HepG2 (cell line): ENCODE data around the gene HSPB7. TPM values are rescaled to one million over a fixed set of nuclear protein-coding genes. Genes with fewer than 3 reads are reported as not detected.
A peak's percentile ranks its signal among the peaks of the same experiment; 100 is the strongest.

Source experiments
- BORCS8-MEF2B ChIP-seq: sonication (generic); formaldehyde crosslinking; IDR thresholded peaks from 2 replicates; pipeline ENCODE4 v1.8.0; 2022; ENCODE audit warnings: mild to moderate bottlenecking, missing genetic modification reagents
- CBX5 ChIP-seq: sonication (generic); formaldehyde crosslinking; IDR thresholded peaks from 2 replicates; pipeline ENCODE4 v1.4.0; 2020; ENCODE audit warnings: missing genetic modification reagents, borderline replicate concordance
- HDAC1 ChIP-seq: sonication (generic); formaldehyde crosslinking; IDR thresholded peaks from 2 replicates; pipeline ENCODE4 v1.5.1; 2020; ENCODE audit warnings: mild to moderate bottlenecking, missing genetic modification reagents
- MAZ ChIP-seq, 2 experiments: sonication (generic) in 1 of 2; formaldehyde crosslinking in 1 of 2; IDR thresholded peaks; 2 replicates each; pipeline versions ENCODE4 v1.5.0 to v1.6.1; 2012 to 2020; ENCODE audit warnings: low read depth in 2 of 2, mild to moderate bottlenecking in 2 of 2, borderline replicate concordance in 1 of 2, improper control_type of control experiment in 1 of 2, low read length in 1 of 2, missing genetic modification reagents in 1 of 2, moderate library complexity in 1 of 2
- PHF20 ChIP-seq: sonication (generic); formaldehyde crosslinking; IDR thresholded peaks from 2 replicates; pipeline ENCODE4 v1.5.0; 2020; ENCODE audit warnings: mild to moderate bottlenecking, missing genetic modification reagents
- RNF2 ChIP-seq: fragments of 450-650 bp; conservative IDR thresholded peaks from 2 replicates; pipeline ENCODE4 v1.6.1; 2016; ENCODE audit warnings: low read depth
- SAP130 ChIP-seq: IDR thresholded peaks from 2 replicates; pipeline ENCODE4 v1.6.1; 2016; ENCODE audit warnings: low read depth
- SIX1 ChIP-seq: sonication (generic); formaldehyde crosslinking; IDR thresholded peaks from 2 replicates; pipeline ENCODE4 v1.4.0; 2020; ENCODE audit warnings: missing genetic modification reagents, borderline replicate concordance
- SNRNP70 ChIP-seq: fragments of 200-400 bp; formaldehyde crosslinking; IDR thresholded peaks from 2 replicates; pipeline ENCODE4 v1.6.1; 2017; ENCODE audit warnings: mild to moderate bottlenecking, low read depth, low read length, moderate library complexity
- SRSF1 ChIP-seq: fragments of 200-400 bp; formaldehyde crosslinking; optimal IDR thresholded peaks from 2 replicates; pipeline ENCODE3; 2017; ENCODE audit warnings: mild to moderate bottlenecking, low read depth, low read length, moderate library complexity
- TAF15 ChIP-seq: fragments of 200-400 bp; formaldehyde crosslinking; IDR thresholded peaks from one replicate; pipeline ENCODE4 v1.6.1; 2018; ENCODE audit warnings: mild to moderate bottlenecking, low read depth, low read length; ENCODE audit not compliant: poor library complexity, severe bottlenecking
- TOE1 ChIP-seq: sonication (generic); formaldehyde crosslinking; IDR thresholded peaks from 2 replicates; pipeline ENCODE4 v1.4.0; 2020; ENCODE audit warnings: mild to moderate bottlenecking, missing genetic modification reagents
- YY1 ChIP-seq: IDR thresholded peaks from 2 replicates; pipeline ENCODE4 v1.6.1; 2011; ENCODE audit warnings: low read length, low read depth, moderate library complexity, mild to moderate bottlenecking; ENCODE audit not compliant: insufficient read depth, insufficient replicate concordance
- ZNF138 ChIP-seq: sonication (generic); formaldehyde crosslinking; IDR thresholded peaks from 2 replicates; pipeline ENCODE4 v1.5.0; 2020; ENCODE audit warnings: mild to moderate bottlenecking, low read depth, missing genetic modification reagents
- ZNF431 ChIP-seq: sonication (generic); formaldehyde crosslinking; IDR thresholded peaks from 2 replicates; pipeline ENCODE4 v1.9.0; 2022; ENCODE audit warnings: missing genetic modification reagents, low read depth, mild to moderate bottlenecking, borderline replicate concordance
- ZNF484 ChIP-seq: sonication (generic); formaldehyde crosslinking; IDR thresholded peaks from 2 replicates; pipeline ENCODE4 v1.5.1; 2020; ENCODE audit warnings: mild to moderate bottlenecking, low read depth, missing genetic modification reagents, borderline replicate concordance
- ZNF512 ChIP-seq: sonication (generic); formaldehyde crosslinking; IDR thresholded peaks from 2 replicates; pipeline ENCODE4 v1.4.0; 2020; ENCODE audit warnings: mild to moderate bottlenecking, missing genetic modification reagents
- ZNF552 ChIP-seq: sonication (generic); formaldehyde crosslinking; IDR thresholded peaks from 2 replicates; pipeline ENCODE4 v1.9.0; 2022; ENCODE audit warnings: missing genetic modification reagents, mild to moderate bottlenecking, borderline replicate concordance
- ZNF75D ChIP-seq: sonication (generic); formaldehyde crosslinking; IDR thresholded peaks from 2 replicates; pipeline ENCODE4 v1.8.1; 2023; ENCODE audit warnings: missing genetic modification reagents, mild to moderate bottlenecking, borderline replicate concordance
- ZNF768 ChIP-seq: sonication (generic); formaldehyde crosslinking; IDR thresholded peaks from 2 replicates; pipeline ENCODE4 v1.4.0; 2020; ENCODE audit warnings: missing genetic modification reagents
- ZNF788 ChIP-seq: sonication (generic); formaldehyde crosslinking; IDR thresholded peaks from 2 replicates; pipeline ENCODE4 v1.5.0; 2020; ENCODE audit warnings: mild to moderate bottlenecking, missing genetic modification reagents, borderline replicate concordance
- polyA plus RNA-seq, 8 experiments: library from polyadenylated mRNA; depleted of rRNA in 3 of 8; stranded (reverse) in 7 of 8; unstranded in 1 of 8; fragments of >200 nt; fragmentation: Illumina TruSeq in 4 of 8; extraction: Trizol in 4 of 8; gene quantifications; 2 replicates each; pipeline versions ENCODE4 v1.2.1 to v1.2.3, GENCODE V29; 2011 to 2016; ENCODE audit warnings: low read depth in 4 of 8, missing spikeins in 1 of 8, mixed read lengths in 1 of 8; ENCODE audit not compliant: insufficient read depth in 1 of 8
- total RNA-seq, 5 experiments: library from RNA; depleted of rRNA; stranded (reverse); fragments of >200 nt; fragmentation: Illumina TruSeq; extraction: Trizol; gene quantifications; 2 replicates each; pipeline ENCODE4 v1.2.3, GENCODE V29; 2016; ENCODE audit warnings: low read depth in 1 of 5
- TF ChIP-seq, protein P1 (sequence below): sonication (generic); formaldehyde crosslinking; IDR thresholded peaks from 2 replicates; pipeline ENCODE4 v1.4.0; 2020; ENCODE audit warnings: missing genetic modification reagents
- TF ChIP-seq, protein P2 (sequence below): sonication (generic); formaldehyde crosslinking; IDR thresholded peaks from 2 replicates; pipeline ENCODE4 v1.4.0; 2020; ENCODE audit warnings: missing genetic modification reagents

The HSPB7 gene
- total and polyA plus RNA-seq, 2 of the 13 experiments (the other 11 are each of a cell fraction or from before 2014, with no cell fraction given), result 0.20 TPM; not detected in 1

DNA sequence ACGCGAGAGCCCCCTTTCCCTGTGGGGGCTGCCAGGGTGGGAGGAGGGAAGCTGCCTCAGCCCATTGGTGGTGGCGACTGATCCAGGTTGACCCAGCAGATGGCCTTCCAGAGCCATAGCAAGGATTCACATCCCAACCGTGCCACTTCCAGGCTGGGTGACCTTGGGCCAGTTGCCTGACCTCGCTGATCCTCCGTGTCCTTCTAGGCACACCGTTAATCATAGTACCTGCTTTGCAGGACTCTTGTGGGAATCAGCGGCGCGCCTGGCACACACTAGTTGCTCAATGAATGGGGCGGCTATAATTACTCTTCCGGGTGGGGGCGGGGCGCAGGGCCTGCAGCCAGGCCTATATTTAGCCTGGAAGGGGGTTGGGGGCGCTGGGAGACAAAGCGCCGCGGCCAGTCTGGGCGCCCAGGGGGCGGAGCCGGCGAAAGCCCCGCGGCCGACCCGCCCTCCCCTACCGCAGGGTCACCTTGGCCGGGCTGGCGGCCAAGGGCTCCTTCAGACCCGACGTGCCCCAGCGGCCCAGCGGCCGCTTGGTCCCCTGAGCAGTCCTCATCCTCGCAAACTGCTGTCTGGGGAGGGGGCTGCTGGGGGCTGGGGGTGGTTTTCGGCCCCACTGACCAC lies 5.1 kb downstream of the HSPB7 start (continued):
- peak; percentile 46; the same call in 1 of the 2 replicates for TF ChIP-seq CBX5 (CRISPR knock-in tag)
- no peak for TF ChIP-seq ZNF138 (CRISPR knock-in tag)
- TF ChIP-seq ZNF484, result no peak
- TF ChIP-seq ZNF788, result peak; percentile 66; the same call in 1 of the 2 replicates
- peak; percentile 69 for TF ChIP-seq HDAC1 (CRISPR knock-in tag)
- peak; percentile 99 for TF ChIP-seq ZNF768 (CRISPR knock-in tag)
- TF ChIP-seq, protein P1, sequence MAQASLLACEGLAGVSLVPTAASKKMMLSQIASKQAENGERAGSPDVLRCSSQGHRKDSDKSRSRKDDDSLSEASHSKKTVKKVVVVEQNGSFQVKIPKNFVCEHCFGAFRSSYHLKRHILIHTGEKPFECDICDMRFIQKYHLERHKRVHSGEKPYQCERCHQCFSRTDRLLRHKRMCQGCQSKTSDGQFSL, result no peak
- TF ChIP-seq, protein P2, sequence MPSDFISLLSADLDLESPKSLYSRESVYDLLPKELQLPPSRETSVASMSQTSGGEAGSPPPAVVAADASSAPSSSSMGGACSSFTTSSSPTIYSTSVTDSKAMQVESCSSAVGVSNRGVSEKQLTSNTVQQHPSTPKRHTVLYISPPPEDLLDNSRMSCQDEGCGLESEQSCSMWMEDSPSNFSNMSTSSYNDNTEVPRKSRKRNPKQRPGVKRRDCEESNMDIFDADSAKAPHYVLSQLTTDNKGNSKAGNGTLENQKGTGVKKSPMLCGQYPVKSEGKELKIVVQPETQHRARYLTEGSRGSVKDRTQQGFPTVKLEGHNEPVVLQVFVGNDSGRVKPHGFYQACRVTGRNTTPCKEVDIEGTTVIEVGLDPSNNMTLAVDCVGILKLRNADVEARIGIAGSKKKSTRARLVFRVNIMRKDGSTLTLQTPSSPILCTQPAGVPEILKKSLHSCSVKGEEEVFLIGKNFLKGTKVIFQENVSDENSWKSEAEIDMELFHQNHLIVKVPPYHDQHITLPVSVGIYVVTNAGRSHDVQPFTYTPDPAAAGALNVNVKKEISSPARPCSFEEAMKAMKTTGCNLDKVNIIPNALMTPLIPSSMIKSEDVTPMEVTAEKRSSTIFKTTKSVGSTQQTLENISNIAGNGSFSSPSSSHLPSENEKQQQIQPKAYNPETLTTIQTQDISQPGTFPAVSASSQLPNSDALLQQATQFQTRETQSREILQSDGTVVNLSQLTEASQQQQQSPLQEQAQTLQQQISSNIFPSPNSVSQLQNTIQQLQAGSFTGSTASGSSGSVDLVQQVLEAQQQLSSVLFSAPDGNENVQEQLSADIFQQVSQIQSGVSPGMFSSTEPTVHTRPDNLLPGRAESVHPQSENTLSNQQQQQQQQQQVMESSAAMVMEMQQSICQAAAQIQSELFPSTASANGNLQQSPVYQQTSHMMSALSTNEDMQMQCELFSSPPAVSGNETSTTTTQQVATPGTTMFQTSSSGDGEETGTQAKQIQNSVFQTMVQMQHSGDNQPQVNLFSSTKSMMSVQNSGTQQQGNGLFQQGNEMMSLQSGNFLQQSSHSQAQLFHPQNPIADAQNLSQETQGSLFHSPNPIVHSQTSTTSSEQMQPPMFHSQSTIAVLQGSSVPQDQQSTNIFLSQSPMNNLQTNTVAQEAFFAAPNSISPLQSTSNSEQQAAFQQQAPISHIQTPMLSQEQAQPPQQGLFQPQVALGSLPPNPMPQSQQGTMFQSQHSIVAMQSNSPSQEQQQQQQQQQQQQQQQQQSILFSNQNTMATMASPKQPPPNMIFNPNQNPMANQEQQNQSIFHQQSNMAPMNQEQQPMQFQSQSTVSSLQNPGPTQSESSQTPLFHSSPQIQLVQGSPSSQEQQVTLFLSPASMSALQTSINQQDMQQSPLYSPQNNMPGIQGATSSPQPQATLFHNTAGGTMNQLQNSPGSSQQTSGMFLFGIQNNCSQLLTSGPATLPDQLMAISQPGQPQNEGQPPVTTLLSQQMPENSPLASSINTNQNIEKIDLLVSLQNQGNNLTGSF (CRISPR knock-in tag), result no peak
- TF ChIP-seq SAP130 (CRISPR knock-in tag), result peak; percentile 44; the same call in 1 of the 2 replicates
- TF ChIP-seq SIX1 (CRISPR knock-in tag), result no peak
- TF ChIP-seq SRSF1, result peak; percentile 20
- no peak for TF ChIP-seq TOE1
- TF ChIP-seq MAZ (IDR thresholded peaks at IDR 0.05; ENCODE audit: borderline replicate concordance, low read depth, low read length), result no peak
- peak; percentile 64; the same call in 1 of the 2 replicates for TF ChIP-seq MAZ (CRISPR knock-in tag; IDR thresholded peaks at IDR 0.05; ENCODE audit: low read depth)
- TF ChIP-seq ZNF552, result no peak
- no peak for TF ChIP-seq RNF2
- TF ChIP-seq ZNF75D (CRISPR knock-in tag), result no peak
- no peak for TF ChIP-seq SNRNP70
- no peak for TF ChIP-seq YY1
- TF ChIP-seq ZNF431 (CRISPR knock-in tag), result no peak
- TF ChIP-seq BORCS8-MEF2B (CRISPR knock-in tag), result 0 out of 2 replicates have a peak, but pooled peaks have one; percentile 24
- no peak for TF ChIP-seq TAF15
- no peak for TF ChIP-seq PHF20 (CRISPR knock-in tag)
- no peak for TF ChIP-seq ZNF512 (CRISPR knock-in tag)
